Epidermal melanocyte (primary cell): ENCODE data around the gene DNAJB11.
"Not testable (repeated sequence)": the region's sequence is repeated elsewhere in the genome, so short reads cannot be mapped to it uniquely, and the experiment has no call there.

Source experiments
- DNase-seq: peaks from one replicate; pipeline ENCODE4 v3.0.0; 2011; ENCODE audit warnings: low spot score; ENCODE audit not compliant: insufficient read length

DNAJB11 gene

DNA sequence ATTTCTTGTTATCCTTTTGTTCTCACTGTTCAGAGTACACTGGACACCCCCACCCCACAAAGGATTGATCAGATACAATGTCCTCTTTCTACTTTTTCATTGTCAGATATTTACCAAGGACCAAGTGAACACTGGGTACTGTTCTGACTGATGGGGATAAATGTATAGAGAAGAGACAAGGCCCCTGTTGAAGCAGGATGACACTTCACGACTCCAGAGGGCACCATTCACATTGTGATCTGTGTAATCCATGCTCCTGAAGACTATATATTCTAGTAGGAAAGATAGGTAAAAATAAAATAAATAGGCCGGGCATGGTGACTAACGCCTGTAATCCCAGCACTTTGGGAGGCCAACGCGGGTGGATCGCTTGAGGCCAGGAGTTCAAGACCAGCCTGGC is 19.1 kb upstream of the DNAJB11 start:
- DNase-seq, result no peak

DNA sequence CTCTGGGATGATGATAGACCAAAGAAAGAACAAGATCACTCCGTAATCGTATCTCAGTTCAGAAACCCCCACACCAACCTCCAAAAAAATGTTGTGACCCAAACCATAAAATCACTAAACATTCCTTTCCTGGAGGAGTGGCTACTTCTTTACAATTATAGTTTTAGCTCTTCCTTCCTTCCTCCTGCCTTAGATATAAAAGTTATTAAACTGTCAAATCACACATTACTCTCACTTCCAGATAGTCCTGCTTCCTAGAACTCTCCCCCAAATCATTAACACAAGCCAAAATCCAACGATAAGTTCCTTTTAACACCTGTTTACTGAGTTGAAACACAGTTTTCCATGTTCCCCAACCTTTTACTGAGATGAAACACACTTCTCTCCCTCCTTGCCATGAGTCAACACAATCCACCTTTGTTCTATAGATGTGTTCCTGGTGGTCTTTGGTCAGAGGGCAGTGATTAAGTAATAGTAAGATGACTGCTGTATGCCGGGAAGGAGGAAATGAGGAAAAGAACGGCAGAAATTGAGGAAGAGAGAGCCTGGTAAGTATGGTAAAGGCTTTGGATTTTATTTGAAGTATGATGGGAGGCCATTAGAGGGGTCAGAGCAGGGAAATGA is 18.0 kb upstream of the DNAJB11 start:
- no peak for DNase-seq

DNA sequence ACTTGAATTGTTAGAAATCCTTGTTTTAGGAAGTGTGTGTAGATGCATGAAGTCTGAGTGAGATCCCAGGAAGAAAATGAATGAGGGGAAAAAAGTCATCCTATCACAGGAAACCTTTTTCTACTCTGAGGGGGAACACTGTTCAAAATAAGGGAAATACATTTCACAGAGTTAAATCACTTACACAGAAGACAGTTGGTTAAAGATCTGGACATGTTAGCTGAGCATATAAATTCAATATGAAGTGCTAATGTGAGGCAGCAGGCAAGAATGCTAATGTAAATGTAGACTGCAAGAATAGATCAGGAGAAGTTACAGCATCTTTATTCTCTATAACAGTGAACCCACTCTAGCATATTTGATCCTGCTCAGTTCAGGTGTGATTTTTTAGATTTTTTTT is 5.9 kb upstream of the DNAJB11 start:
- no peak for DNase-seq

DNA sequence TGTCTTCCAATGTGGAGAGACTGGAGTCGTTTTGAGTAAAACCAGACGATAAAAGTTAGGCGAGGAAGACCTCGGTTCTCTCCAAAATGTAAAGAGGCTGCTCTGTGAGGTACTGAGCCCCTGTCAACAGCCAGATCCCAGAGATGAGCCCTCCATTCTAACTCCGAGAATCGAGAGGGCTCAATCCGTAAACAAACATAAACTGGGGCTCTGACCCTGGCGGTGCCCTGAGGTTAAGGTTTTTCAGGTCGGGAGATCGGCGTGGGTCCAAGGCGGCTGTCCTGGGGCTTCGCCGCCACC is 3.8 kb upstream of the DNAJB11 start:
- DNase-seq, result no peak

DNA sequence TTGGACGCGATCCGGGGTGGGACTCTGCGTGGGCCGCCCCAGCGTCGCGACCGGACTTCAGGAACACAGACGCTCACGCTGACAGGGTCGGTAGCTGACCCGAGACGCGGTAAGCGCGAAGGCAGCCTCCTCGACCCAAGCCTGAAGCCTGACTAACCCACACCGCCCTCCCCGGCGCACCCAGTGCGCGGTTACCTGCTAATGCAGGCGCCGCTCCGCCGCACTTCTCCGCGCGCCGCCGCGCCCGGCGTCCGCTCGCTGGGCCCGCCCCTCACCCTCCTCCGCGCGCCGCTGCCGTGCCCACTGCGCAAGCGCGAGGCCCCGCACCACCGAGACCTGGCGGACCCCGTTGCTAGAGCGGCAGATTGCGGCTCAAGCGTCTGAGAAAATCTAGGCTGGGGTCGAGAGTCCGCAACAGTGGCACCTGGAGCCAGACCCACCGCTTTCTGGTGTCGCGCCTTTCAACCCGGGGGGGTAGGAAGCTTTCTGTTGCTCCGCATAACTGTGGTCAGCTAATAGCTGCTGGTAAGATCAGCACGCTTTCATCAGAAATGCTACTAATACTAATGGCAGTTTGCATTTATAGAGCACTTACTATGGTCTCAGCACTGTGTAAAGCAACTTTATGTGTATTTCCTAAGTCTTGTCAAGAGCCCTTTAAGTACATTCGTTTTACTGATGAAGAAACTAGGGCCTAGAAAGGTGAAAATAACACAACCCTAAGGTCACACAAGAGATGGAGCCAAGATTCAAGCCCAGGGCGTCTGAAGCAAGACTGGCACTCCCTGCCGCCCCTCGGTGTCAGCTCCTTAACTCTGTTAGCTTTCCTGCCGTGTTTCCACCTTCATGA is 3.2 kb upstream of the DNAJB11 start, which contains the start of gene TBCCD1:
Gene TBCCD1 (minus strand): TSS at position 268 of the 850 bp plus-strand sequence. CDS start 3,010 bp downstream, outside the sequence.
- peak; percentile 45 for DNase-seq

DNA sequence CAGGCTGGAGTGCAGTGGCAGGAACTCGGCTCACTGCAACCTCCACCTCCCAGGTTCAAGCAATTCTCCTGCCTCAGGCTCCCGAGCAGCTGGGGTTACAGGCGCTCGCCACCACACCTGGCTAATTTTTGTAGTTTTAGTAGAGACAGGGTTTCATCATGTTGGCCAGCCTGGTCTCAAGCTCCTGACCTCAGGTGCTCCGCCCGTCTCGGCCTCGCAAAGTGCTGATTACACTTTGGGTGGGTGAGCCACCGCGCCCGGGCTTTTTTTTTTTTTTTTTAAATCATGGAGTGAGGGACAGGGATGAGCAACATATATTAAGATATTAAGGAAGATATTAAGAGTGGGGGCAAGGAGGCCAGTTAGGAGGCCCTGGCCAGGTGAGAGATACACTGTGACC is 1.2 kb upstream of the DNAJB11 start:
- not testable (repeated sequence) for DNase-seq

DNA sequence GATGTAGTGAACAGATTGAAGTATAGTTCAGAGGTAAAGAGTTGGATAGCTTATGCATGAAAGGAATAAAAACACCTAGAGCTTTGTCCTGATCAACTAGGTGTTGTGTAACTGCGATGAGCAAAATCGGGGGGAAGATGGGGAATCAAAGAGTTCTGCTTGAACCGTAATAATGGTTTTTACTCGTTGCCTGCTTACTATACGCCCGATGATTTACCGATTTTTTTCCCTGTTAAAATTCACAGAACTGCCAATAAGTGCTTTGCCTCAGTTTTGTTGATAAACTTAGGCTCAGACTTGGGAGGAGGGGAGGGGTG is 783 bp upstream of the DNAJB11 start:
- no peak for DNase-seq

DNA sequence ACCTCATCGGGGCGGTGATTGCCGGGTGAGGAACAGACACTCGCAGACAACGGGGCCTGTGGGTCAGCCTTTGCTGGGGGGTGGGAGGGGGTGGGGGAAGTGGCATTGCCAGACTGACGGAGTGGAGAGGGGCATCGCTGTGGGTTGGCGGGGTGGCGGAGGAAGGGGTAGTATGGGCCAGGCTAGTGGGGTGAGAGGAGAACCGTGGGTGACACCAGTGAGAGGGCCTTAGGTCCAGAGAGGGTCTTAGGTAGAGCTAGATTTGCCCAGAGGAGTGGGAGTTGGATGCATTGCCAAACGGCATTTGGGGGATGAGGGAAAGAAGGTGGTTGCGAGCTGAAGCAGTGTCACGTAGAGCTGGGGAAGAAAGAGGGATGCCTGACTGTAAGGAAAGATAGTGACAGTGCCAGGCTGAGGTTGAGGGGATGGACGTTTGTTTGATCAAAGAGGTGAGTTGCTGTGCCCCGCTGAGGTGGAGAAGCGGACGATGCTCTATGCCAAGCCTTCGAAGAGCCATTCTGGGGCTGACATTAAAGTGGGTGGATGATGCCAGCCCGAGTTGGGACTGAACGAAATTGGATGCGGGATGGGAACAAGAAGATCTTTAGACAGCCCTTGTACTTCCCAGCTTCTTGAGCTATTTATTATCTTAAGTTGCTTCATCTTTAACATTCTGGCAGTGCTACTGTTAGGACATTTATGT is 572 bp downstream of the DNAJB11 start:
- DNase-seq, result no peak

DNA sequence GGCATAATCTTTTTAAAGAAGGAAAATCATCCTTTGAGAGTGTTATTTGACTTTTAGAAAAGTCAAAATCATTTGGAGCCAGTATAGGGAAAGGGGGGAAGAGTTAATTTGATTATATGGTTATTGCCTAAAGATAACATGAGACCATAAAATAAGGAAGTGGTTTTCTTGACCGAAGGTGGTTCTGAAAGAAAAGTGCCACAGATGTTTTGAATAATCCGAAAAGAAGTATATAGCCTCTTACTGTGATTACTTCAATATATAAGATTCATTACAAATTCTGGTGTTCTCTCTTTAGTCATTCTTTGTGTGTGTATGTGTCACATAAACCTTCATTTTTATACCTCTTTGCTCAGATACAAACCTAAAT is 1.1 kb downstream of the DNAJB11 start:
- DNase-seq, result no peak

DNA sequence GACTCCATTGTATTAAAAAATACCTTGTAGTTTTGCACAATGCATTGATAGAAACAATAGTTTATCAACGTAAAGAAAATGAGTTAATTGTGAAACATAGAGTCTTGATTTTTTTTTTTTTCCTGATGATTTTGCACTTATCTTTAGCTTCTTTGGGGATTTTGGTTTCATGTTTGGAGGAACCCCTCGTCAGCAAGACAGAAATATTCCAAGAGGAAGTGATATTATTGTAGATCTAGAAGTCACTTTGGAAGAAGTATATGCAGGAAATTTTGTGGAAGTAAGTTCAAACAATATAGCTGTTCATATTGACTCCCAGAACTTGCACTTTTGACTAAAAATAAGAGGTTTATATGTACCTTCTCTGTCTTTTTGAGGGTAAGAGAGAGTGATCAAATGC is 7.0 kb downstream of the DNAJB11 start:
- DNase-seq, result no peak

DNA sequence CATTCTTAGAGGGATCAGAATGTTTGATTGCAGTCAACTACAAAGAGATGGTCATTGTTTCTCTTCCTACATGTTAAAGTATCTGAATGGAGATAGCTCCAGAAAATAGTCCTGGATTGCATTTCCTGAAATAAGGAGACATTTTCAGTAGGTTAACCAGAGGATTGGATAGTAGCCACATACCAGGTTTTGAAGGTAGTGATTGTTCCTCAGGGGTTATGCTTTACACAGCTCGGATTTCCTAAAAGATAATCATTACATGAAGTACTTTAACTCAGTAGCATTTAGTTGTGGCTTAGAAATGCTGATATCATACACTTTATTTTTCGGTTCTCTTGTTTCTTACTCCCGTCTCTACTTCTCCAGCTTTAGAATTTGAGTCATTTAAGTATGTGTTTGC is 10.3 kb downstream of the DNAJB11 start:
- no peak for DNase-seq

DNA sequence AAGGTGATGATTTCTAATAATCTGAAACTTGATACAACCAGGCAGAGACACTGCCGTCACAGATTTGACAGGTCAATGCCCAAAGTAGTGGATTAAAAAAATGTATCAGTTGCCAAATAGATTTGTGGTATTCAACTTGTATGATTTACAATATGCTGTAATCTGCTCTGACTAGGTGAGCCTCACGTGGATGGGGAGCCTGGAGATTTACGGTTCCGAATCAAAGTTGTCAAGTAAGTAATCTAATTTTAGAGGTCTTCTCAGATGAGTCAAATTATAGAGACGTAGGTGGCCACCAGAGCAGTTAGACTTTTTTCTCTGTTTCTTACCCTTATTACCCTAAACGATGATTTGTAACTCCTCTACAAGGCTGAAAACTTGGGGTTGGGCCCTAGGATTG is 12.0 kb downstream of the DNAJB11 start:
- DNase-seq, result no peak

DNA sequence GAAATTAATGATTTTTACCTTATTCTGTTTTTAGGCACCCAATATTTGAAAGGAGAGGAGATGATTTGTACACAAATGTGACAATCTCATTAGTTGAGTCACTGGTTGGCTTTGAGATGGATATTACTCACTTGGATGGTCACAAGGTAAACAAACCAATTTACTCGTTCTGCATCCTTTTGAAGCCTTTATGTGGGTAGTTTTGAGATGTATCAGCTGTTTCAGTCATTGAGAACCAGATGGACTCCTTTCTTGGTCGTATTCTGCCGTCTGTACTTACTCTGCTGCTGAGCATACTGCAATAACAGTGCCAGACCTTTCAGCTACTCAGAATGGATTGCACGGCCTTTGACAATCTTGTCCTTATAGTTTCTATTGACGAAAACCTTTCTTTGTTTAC is 13.3 kb downstream of the DNAJB11 start:
- no peak for DNase-seq

DNA sequence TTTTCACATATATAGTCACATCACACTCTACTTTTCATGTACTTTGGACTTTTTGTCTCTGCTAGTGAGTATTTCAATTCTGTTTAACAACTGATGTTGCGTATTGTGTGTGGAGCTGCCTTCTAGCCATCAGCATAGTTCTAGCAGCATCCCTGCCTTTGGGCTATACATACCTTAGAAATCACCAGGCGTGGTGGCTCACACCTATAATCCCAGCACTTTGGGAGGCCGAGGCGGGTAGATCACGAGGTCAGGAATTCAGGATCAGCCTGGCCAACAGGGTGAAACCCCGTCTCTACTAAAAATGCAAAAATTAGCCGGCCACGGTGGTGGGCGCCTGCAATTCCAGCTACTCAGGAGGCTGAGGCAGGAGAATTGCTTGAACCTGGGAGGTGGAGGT is 15.7 kb downstream of the DNAJB11 start:
- DNase-seq, result not testable (repeated sequence)

DNA sequence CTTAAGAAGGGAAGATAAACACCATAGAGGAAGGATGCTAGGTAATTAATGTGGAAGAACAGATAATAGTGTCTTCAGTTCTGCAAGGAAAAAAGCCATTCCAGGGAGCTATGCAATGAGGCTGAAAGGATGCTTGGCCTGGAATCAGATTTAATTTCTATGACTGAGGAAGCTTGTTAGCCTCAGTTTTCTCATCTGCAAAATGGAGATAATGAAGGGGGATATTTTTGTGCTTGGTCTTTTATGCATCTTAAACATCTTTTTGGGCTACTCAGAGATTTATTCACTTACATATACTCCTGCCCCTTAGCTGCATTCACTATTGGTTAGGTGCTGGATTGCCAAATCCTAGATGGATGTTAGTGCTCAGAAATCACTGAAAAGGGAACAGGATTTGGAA is 16.7 kb downstream of the DNAJB11 start:
- DNase-seq, result no peak

DNA sequence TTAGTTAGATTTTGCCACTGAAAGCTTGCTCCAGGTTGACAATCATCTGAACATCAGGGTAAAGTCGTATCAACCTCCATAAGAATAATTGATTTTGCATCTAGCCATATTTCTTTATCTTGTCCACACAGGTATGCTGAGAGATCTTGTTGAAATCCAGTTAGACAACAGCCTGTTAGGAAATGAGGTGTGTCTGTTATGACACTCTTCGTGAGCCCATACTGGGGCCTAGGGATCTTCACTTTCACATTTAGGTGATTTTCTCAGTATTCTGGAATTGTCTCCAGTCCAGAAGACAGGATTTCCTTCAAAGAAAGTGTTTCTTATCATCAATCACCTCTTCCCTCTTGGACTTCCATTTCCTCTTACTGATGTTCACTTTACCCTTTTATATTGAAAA is 18.1 kb downstream of the DNAJB11 start:
- no peak for DNase-seq

DNA sequence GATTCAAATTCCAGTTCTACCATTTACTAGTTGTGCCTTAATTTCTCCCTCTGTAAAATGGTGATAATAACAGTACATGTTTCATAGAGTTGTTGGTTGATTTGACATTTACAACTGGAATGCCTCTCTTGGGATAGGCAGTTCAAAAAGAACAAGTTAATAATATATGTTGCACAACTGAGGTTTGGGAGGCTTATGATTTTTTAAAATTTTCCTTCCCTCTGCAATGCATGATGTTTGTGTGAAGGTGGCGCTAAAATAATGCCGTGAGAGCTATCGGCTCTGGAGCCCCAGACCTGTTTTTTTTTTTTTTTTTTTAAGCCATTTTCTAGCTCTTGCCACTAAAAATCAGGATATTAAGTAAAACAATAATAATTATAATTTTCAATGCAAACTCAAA is 18.6 kb downstream of the DNAJB11 start:
- no peak for DNase-seq

DNA sequence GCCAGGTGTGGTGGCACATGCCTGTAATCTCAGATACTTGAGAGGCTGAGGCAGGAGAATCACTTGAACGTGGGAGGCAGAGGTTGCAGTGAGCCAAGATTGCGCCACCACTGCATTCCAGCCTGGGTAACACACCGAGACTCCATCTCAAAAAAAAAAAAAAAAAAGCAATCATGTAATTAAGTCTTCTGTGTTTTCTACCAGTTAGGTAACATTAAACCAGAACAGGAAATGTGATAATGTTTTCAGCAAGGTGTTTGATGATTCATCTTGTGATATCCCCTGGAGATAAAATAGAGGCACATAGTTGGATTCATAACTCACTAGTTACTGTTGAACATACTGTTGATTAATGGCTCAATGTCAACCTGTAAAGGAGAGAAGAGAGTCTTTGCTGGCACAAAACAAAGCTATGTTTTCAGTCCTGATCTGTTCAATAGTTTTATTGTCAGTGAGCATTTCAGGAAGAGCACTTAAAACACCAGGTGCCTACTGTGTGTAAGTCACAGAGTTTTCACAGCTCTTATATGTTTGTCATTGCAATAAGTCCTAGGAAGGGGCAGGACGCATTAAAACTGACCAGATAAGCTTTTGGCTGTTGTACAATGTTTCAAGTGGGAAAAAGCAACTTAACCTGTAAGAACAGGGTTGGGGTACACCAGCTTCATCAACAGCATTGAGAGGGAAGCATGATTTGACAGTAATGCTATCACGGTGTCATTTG is 19.5 kb downstream of the DNAJB11 start:
- no peak for DNase-seq

DNA sequence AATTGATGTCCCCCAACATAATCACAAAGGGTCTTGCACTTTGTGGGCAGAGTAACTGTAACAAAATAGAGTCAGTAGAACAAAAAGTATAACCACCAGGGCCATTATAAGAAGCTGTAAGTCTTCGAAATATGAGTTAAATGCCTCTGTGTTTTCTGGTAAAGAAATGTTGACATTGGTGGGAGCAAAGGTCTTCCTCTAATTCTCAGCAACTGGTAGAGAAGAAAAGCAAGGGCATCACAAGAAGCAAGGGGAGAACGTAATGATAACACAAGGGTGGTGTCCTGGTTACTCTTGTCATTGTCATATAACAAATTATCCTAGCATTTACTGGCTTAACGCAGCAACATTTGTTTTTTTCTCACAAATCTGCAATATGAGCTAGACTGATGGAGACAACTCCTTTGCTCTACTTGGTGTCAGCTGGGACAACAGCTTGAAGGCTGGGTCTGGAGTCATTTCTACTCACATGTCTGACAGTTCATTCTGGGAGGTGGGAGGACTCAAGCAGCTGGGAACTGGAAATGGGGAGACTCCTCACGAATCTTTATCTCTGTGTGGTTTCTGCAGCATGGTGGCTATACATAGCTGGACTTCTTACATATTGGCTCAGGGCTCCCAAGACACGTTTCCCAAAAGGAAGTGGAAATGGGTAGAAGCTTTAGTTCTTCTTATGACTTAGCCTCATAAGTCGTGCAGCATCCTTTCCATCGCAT is 20.2 kb downstream of the DNAJB11 start:
- DNase-seq, result no peak

DNA sequence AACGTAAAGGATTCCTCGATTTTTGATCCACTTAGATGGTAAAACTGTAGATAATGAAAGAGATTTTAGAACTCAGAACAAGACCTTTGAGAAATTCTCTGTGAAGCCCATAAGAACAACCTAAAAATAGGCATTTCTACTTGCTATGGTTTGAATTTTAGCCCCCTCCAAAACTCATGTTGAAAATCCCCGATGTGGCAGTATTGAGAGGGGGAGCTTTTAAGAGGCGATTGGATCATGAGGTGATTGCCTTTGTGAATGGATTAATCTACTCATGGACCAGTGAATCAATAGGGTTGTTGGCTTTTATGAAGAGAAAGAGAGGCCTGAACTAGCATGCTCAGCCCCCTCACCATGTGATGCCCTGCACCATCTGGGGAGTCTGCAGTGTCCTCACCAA is 22.2 kb downstream of the DNAJB11 start:
- DNase-seq, result no peak

DNA sequence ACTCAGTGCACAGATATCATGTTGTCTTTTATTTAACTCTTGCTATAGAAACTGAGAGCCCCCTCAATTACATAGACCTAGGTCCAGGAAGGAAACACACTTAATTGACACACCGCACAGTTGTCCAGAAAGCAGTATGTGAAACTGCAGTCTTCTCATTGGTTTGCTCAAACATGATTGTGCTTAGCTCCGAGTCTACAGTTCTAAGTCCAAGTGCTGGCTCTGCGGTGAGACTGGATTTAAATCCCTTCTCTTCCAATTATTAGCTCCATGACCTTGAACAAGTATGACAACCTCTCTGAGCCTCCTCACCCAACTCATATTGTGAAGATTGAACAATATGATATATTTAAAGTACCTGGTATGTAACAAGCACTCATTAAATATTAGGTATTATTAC is 23.3 kb downstream of the DNAJB11 start:
- DNase-seq, result no peak
